Measurements from ENCODE around the gene LAMTOR5.

GRCh38 chr1:110453829-110454228 lies 46.3 kb upstream of the LAMTOR5 start:
- TF ChIP-seq POLR2A (IDR thresholded peaks at IDR 0.05), result no peak
- no peak for TF ChIP-seq CTCF (IDR thresholded peaks at IDR 0.05)
